GM19463 (cell line): ENCODE measurements around the gene IZUMO3.
"Not testable (repeated sequence)": the region's sequence is repeated elsewhere in the genome, so short reads cannot be mapped to it uniquely, and the experiment has no call there.

Source experiments
- ATAC-seq: cut with Tn5 transposase; IDR thresholded peaks from one replicate; pipeline ENCODE4 v1.9.1; 2021; ENCODE audit warnings: mild to moderate bottlenecking, moderate library complexity; ENCODE audit not compliant: unreplicated experiment

The IZUMO3 gene

GRCh38 chr9:24545847-24546522 is at the start of gene IZUMO3:
Gene IZUMO3, minus strand, starts transcription at chr9:24545897. Its CDS starts 248 bp downstream, at chr9:24545649.
- no peak for ATAC-seq

DNA sequence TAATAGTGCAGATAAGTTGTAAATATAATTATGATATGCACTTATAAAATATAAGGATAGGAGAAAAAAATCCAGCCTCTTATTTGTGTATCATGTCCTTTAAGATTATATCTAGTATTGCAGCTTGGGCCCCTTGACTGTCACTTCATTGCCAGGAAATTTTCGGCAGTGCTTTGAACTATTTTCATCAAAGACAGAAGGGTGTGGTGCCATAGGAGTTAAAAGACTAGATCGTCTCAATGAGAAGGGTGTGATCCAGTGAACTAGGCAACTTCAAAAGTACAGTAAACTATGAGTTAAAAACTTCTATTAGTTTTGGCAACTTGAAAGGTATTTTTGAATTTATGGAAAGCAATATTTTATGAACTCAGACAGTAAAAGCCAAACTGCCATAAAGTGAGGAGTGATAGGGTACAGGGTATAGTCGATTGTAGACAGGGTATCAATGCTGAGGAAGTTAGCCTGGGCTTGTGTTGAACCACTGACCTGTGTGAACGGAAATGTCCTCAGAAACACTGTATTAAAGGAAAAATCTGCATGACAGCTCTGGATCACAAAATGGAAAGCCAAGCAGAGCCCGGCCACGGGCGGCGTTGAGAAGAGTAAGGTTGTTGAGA is 48.6 kb upstream of the IZUMO3 start:
- ATAC-seq = no peak

DNA sequence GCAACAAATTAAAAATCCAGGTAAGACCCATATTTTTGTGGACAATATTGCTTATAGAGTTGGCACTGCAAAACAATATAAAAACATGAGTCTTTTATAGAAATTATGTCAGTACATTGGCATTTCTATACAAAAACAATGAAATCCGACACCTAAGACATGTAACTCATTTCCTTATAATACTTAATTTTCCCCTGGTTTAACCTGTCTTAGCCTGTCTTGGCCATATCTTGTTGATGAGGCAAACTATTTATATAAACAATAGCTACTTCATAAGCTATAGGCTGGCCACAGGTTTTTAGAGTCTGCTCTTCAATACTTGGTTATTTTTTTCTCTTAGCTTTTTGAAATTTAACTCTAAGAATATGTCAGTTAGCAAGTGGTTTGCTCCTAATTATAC is 44.7 kb upstream of the IZUMO3 start:
- no peak for ATAC-seq

GRCh38 chr9:24587883-24588282 is 42.2 kb upstream of the IZUMO3 start:
- ATAC-seq = no peak

DNA sequence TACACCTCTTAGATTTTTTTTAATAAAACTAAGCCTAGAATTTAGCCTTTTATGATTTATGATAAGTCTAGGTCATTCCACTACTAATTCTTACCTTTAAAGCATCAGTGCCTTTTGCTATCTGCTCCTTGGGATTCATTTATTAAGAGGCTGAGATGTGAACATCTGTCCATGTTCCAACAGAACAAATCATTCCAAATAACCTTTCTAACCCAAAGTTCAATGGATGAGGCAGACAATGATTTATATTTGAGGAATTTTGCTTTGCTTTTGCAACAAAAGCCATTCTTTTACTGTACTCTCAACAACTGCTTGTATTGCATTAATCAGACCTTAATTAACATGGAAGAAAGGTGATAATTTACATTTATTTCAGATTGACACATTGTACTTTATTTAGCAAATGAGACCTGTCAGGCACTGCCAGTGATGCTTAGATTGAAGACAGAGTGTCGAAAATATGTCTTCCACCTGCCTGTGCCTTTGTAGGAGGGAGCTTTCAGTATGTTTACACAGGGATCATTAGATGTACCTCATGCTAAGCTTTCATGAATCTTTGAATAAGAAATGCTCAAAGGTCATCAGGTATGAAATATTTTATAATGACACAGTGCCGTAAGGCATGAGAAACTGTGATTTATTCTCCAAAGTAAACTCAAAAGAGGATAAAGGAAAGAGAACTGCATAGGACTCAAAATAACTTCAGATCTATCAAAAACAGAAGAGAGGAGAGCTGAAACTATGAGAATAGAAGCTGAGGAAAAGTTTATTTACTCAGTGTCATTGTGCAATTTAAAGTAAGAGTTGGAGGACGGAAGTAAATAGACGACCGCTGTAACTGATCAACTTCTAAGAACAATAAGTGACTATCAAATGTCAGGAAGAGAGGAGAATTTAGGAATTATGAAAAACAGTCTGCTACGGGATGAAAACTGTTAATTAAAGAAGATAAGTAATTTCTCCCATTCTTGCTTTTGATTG is 36.7 kb upstream of the IZUMO3 start:
- ATAC-seq = no peak

DNA sequence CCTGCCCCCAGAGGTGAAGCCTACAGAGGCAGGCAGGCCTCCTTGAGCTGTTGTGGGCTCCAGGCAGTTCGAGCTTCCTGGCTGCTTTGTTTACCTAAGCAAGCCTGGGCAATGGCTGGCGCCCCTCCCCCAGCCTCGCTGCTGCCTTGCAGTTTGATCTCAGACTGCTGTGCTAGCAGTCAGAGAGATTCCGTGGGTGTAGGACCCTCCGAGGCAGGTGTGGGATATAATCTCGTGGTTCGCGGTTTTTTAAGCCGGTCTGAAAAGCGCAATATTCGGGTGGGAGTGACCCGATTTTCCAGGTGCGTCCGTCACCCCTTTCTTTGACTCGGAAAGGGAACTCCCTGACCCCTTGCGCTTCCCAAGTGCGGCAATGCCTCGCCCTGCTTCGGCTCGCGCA is 34.3 kb upstream of the IZUMO3 start:
- ATAC-seq = not testable (repeated sequence)

- ATAC-seq = no peak
Observed at GRCh38 chr9:24572406-24572805, 26.7 kb upstream of the IZUMO3 start.

DNA sequence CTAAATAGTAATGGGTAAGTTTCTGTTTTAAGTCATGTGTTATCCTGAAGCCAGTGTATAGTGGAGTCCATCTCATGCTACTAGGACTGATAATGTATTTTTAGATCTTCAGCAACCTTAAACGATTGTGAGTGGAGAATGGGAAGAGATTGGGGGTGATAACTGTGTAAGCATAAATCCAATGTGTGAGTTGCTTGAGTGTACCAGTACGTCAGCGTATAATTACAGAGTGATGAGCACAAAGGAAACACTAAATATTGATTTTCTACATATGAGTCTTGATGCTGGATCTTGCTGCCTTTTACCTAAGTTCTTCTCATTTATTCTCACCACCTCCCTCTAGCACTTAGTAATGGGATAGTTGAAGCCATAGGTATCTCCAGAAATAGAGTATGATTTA is 16.3 kb upstream of the IZUMO3 start:
- no peak for ATAC-seq

- no peak for ATAC-seq
Observed at GRCh38 chr9:24553183-24553552, 7.5 kb upstream of the IZUMO3 start.

DNA sequence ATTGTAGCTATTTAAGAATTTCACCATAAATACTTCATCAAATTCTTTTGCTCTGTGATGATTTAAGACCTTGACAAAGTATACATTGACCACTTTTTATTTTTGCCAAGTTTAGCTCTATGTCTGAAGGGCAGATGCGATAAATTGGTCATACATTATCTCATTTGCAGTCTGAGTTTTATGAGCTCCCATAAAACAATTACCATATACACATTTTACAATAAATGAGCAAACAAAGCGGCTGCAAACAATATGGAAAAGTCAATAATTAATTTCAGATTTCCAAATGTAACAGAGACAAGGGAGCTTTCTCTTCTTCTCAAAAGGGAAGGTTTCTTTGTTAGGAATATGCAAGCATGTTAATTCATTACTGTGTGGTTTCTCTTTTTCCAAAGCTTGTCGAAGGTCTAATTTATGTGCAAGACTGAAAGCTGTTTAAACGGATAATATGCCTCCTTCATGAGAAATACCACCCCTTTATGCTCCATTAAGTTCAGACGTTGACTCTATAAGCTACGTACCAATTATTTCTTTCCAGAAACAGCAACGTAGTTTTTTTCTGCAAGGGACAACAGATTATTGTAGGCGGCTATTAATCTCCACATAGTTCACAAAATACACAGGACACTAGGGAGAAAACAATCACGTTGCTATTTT is 7.0 kb upstream of the IZUMO3 start:
- no peak for ATAC-seq

DNA sequence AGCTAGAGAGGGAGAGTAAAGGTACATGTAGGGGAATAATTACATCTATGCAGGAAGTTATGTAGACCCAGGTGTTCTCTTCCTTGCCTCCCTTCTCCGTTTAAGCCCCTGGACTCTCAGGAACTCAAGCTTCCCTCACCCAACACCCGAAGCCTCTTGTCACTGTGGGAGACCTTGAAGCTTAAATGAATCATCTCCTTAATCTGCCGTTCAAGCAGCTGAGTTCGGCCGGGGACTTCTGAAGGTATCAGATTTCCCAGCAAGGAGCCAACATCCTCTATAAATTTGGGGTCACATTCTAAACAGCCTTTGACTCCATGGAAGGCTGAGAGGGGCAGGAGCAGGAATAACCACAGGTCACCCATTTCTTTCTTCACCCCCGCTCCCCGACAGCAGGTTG is 412 bp downstream of the IZUMO3 start:
- no peak for ATAC-seq

DNA sequence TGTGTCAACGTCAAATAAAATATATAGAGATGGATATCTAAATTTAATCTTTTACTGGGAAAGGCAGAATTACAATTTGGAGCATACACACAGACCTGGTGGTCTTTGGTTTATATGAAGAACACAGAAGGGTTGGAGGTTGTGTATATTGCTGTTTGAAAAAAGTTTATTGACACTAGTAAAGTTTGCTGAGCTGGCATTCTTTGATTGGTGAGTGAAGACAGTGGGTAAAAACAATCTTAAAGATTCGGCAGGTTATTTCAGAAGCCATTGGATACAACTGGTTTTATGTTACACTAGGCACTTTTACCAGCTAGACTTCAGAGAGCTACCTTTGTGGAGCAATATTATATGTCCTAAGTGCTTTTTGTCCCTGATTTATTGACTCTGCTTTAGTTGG is 27.2 kb downstream of the IZUMO3 start:
- ATAC-seq = no peak

GRCh38 chr9:24516463-24516862 is 29.2 kb downstream of the IZUMO3 start:
- no peak for ATAC-seq

- ATAC-seq = no peak
Observed at GRCh38 chr9:24509850-24510249, 35.8 kb downstream of the IZUMO3 start.

- ATAC-seq = no peak
Observed at GRCh38 chr9:24504521-24504920, 41.2 kb downstream of the IZUMO3 start.

- no peak for ATAC-seq
Observed at GRCh38 chr9:24502206-24502937, 43.3 kb downstream of the IZUMO3 start.

GRCh38 chr9:24500761-24501160 is 44.9 kb downstream of the IZUMO3 start:
- ATAC-seq = no peak

GRCh38 chr9:24498632-24499031 is 47.1 kb downstream of the IZUMO3 start:
- no peak for ATAC-seq

- ATAC-seq = no peak
Observed at GRCh38 chr9:24497671-24498070, 48.0 kb downstream of the IZUMO3 start.
